Stimulated activated CD8-positive, alpha-beta memory T cell treated with anti-CD3 and anti-CD28 coated beads, Interleukin-4, amount 100 ng/mL, for 4 hours (primary cell): Measurements from ENCODE around the gene DOCK9.

Source experiments
- DNase-seq, 2 donors: peaks; one replicate each; pipeline ENCODE4 v3.0.0-alpha.2; 2020; ENCODE audit warnings: low read depth in 2 of 2, low spot score in 1 of 2

DOCK9 gene

GRCh38 chr13:98888890-98889279, 89.0 kb downstream of the DOCK9 start:
- no peak for DNase-seq

- no peak for DNase-seq
These were observed 89.5 kb downstream of the DOCK9 start for GRCh38 chr13:98888222-98888889.

GRCh38 chr13:98886587-98887230, 91.2 kb downstream of the DOCK9 start:
- DNase-seq = no peak

GRCh38 chr13:98885600-98885999, 92.3 kb downstream of the DOCK9 start:
- DNase-seq = no peak

GRCh38 chr13:98883998-98884397, 93.9 kb downstream of the DOCK9 start:
- DNase-seq = no peak

- DNase-seq = no peak
These were observed 96.5 kb downstream of the DOCK9 start for GRCh38 chr13:98881390-98881789.

GRCh38 chr13:98880677-98881076, 97.2 kb downstream of the DOCK9 start:
- DNase-seq = no peak

- no peak for DNase-seq
These were observed 97.9 kb downstream of the DOCK9 start for GRCh38 chr13:98879957-98880356.

GRCh38 chr13:98879127-98879520, 98.7 kb downstream of the DOCK9 start:
- DNase-seq = no peak

GRCh38 chr13:98878486-98879126, 99.3 kb downstream of the DOCK9 start:
- DNase-seq = no peak

GRCh38 chr13:98877936-98878335, 99.9 kb downstream of the DOCK9 start:
- no peak for DNase-seq

- no peak for DNase-seq
These were observed 100.4 kb downstream of the DOCK9 start for GRCh38 chr13:98877466-98877865.

- no peak for DNase-seq
These were observed 102.6 kb downstream of the DOCK9 start for GRCh38 chr13:98875146-98875729.

- DNase-seq = no peak
These were observed 103.9 kb downstream of the DOCK9 start for GRCh38 chr13:98874029-98874397.

- no peak for DNase-seq
These were observed 104.4 kb downstream of the DOCK9 start for GRCh38 chr13:98873377-98874028.

- DNase-seq = no peak
These were observed 106.1 kb downstream of the DOCK9 start for GRCh38 chr13:98871727-98872126.

- DNase-seq = no peak
These were observed 108.3 kb downstream of the DOCK9 start for GRCh38 chr13:98869408-98870090.

GRCh38 chr13:98868932-98869331, 108.9 kb downstream of the DOCK9 start:
- DNase-seq = no peak

- no peak for DNase-seq
These were observed 111.0 kb downstream of the DOCK9 start for GRCh38 chr13:98866882-98867281.

- no peak for DNase-seq
These were observed 117.4 kb downstream of the DOCK9 start for GRCh38 chr13:98860491-98860890.

- no peak for DNase-seq
These were observed 119.7 kb downstream of the DOCK9 start for GRCh38 chr13:98858191-98858590.
